ENCODE results near the gene SALL3.

GRCh38 chr18:78981394-78981831, 1.8 kb downstream of the SALL3 start:
- TF ChIP-seq POLR2A (IDR thresholded peaks at IDR 0.05): no peak
- TF ChIP-seq CTCF (IDR thresholded peaks at IDR 0.05): no peak
- no peak for TF ChIP-seq POLR2AphosphoS5 (IDR thresholded peaks at IDR 0.05; ENCODE audit: insufficient read depth in 1 of 2, low read depth in 1 of 2)

All from vagina (tissue), 2 donors.